ENCODE measurements around the gene DOCK1.

Gene DOCK1

GRCh38 chr10:127243490-127244272 is 338.5 kb downstream of the DOCK1 start:
- no peak for FAIRE-seq
- DNase-seq (ENCODE audit: insufficient read length, low spot score) = peak; percentile 3

- no peak for DNase-seq (ENCODE audit: insufficient read length, low spot score)
- FAIRE-seq = no peak
Observed at GRCh38 chr10:127245456-127245855, 340.2 kb downstream of the DOCK1 start.

GRCh38 chr10:127250031-127250430 is 344.8 kb downstream of the DOCK1 start:
- FAIRE-seq = no peak
- no peak for DNase-seq (ENCODE audit: insufficient read length, low spot score)

- no peak for FAIRE-seq
- no peak for DNase-seq (ENCODE audit: insufficient read length, low spot score)
Observed at GRCh38 chr10:127252818-127253217, 347.6 kb downstream of the DOCK1 start.

GRCh38 chr10:127254276-127254675 is 349.0 kb downstream of the DOCK1 start:
- no peak for DNase-seq (ENCODE audit: insufficient read length, low spot score)
- no peak for FAIRE-seq

GRCh38 chr10:127257395-127257794 is 352.2 kb downstream of the DOCK1 start:
- FAIRE-seq (no peak), DNase-seq (ENCODE audit: insufficient read length, low spot score) (no peak)

- FAIRE-seq (no peak), DNase-seq (ENCODE audit: insufficient read length, low spot score) (no peak)
Observed at GRCh38 chr10:127259347-127259746, 354.1 kb downstream of the DOCK1 start.

- no peak for FAIRE-seq
- no peak for DNase-seq (ENCODE audit: insufficient read length, low spot score)
Observed at GRCh38 chr10:127262606-127263005, 357.4 kb downstream of the DOCK1 start.

GRCh38 chr10:127265288-127265687 is 360.1 kb downstream of the DOCK1 start:
- DNase-seq (ENCODE audit: insufficient read length, low spot score) (no peak), FAIRE-seq (no peak)

- DNase-seq (ENCODE audit: insufficient read length, low spot score) = no peak
- no peak for FAIRE-seq
Observed at GRCh38 chr10:127266431-127266830, 361.2 kb downstream of the DOCK1 start.

- FAIRE-seq (no peak), DNase-seq (ENCODE audit: insufficient read length, low spot score) (no peak)
Observed at GRCh38 chr10:127267442-127267841, 362.2 kb downstream of the DOCK1 start.

GRCh38 chr10:127272076-127272475 is 366.8 kb downstream of the DOCK1 start:
- DNase-seq (ENCODE audit: insufficient read length, low spot score) (no peak), FAIRE-seq (no peak)

GRCh38 chr10:127275272-127275671 is 370.0 kb downstream of the DOCK1 start:
- FAIRE-seq (no peak), DNase-seq (ENCODE audit: insufficient read length, low spot score) (no peak)

GRCh38 chr10:127275793-127276450 is 370.7 kb downstream of the DOCK1 start:
- no peak for DNase-seq (ENCODE audit: insufficient read length, low spot score)
- FAIRE-seq = no peak

- FAIRE-seq (no peak), DNase-seq (ENCODE audit: insufficient read length, low spot score) (no peak)
Observed at GRCh38 chr10:127276794-127277462, 371.7 kb downstream of the DOCK1 start.

- FAIRE-seq (no peak), DNase-seq (ENCODE audit: insufficient read length, low spot score) (no peak)
Observed at GRCh38 chr10:127278001-127278400, 372.8 kb downstream of the DOCK1 start.

- no peak for DNase-seq (ENCODE audit: insufficient read length, low spot score)
- no peak for FAIRE-seq
Observed at GRCh38 chr10:127279334-127279774, 374.1 kb downstream of the DOCK1 start.

- FAIRE-seq = no peak
- no peak for DNase-seq (ENCODE audit: insufficient read length, low spot score)
Observed at GRCh38 chr10:127280446-127280845, 375.2 kb downstream of the DOCK1 start.

- FAIRE-seq = no peak
Observed at GRCh38 chr10:127283017-127283416, 377.8 kb downstream of the DOCK1 start.

GRCh38 chr10:127283576-127283975 is 378.3 kb downstream of the DOCK1 start:
- FAIRE-seq (no peak), DNase-seq (ENCODE audit: insufficient read length, low spot score) (no peak)

More at GRCh38 chr10:127283017-127283416, 377.8 kb downstream of the DOCK1 start:
- no peak for DNase-seq (ENCODE audit: insufficient read length, low spot score)

GRCh38 chr10:127290850-127291249 is 385.6 kb downstream of the DOCK1 start:
- no peak for FAIRE-seq
- DNase-seq (ENCODE audit: insufficient read length, low spot score) = no peak

- FAIRE-seq (no peak), DNase-seq (ENCODE audit: insufficient read length, low spot score) (no peak)
Observed at GRCh38 chr10:127291329-127291728, 386.1 kb downstream of the DOCK1 start.

Data from HTR-8/SVneo (cell line).